HG02840 (cell line): ENCODE data around the gene SLC16A5.

Experiments used
- ATAC-seq: cut with Tn5 transposase; IDR thresholded peaks from one replicate; pipeline ENCODE4 v1.9.1; 2021; ENCODE audit warnings: mild to moderate bottlenecking, moderate library complexity, moderate number of reproducible peaks; ENCODE audit not compliant: unreplicated experiment, low FRiP score

Gene SLC16A5

DNA sequence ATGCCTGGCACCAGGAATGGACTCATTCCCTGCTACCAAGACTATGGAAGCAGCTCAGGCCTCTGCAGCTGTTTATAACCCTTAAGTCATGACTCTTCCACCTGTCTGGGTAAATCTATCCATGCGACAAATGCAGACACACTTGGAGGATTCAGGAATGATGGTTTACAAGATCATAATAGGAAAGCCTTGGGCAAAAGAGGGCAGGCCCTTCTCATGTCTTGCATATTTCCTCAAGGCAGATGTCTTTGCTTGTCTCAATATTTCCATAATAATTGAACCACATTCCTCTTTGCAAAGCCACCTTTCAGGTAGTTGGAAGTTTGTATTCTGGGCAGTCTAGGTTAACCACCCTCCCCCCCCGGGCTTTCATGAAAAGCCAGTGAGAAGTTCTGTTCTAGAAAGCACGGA, 67.4 kb downstream of the SLC16A5 start:
- no peak for ATAC-seq
